ENCODE results near the gene WDR72.

GRCh38 chr15:53739187-53739586 is 20.3 kb downstream of the WDR72 start:
- TF ChIP-seq CTCF (IDR thresholded peaks at IDR 0.05; ENCODE audit: low read depth, low read length) (no peak), POLR2A (IDR thresholded peaks at IDR 0.05; ENCODE audit: extremely low read depth, insufficient read length) (no peak), MAX (IDR thresholded peaks at IDR 0.05; ENCODE audit: low read depth, low read length) (no peak)

Data from NB4 (cell line).